Activated T-cell treated with anti-CD3 and anti-CD28 coated beads for 48 hours (primary cell): ENCODE measurements around the gene AQP6.

Experiments
- DNase-seq: peaks from one replicate; pipeline ENCODE4 v3.0.0-alpha.2; 2020; ENCODE audit warnings: low read depth

The AQP6 gene

DNA sequence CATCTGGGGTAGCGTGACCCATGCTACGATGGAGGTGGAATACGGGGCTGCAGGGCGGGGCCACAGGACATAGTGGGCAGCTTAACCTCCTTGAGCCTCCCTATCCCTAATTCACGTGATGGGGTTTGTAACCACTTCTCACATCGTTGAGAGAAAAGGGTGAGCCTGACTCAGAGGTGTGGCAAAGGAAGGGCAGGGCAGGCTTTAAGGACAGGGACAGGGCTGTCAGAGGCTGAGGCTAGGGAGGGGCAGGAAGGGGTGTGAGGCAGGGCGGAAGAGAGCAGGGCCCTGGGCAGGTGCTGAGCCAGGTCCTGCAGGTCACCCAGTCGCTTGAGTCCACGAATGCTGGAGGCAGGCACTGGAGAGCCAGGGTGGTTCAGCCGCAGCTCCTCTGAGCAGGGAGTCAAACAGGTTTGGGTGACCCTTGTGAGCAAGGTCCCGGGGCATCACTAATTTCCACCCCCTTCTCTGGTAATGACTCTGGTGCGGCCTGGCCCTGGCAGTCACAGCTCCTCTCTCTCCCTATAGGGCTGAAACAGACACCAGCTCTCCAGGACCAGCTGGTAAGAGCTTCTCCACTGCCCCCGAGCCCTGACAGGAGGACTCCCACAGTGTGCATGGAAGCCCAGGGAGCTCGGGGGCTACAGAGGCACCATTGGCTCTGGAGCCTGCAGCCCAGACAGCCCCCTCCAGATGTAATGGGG is 29.7 kb upstream of the AQP6 start:
- no peak for DNase-seq

DNA sequence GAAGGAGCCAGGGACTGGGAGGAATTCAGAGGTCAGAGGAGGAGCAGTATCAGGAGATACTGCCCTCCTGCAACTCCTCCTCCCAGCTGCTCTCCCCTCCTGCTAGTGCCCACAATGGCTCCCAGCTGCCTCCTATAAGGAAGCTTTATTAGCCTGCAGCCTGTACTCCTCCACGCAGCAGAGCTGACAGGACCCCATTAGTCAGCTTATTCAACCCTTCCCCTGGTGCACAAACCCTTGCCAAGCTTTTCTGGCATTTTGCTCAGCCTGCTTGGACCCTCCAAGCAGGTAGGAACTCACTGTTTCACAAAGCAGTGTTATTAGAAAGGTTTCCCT is 29.2 kb upstream of the AQP6 start:
- no peak for DNase-seq

- DNase-seq: no peak
Observed at GRCh38 chr12:49944046-49944445, 28.7 kb upstream of the AQP6 start.

DNA sequence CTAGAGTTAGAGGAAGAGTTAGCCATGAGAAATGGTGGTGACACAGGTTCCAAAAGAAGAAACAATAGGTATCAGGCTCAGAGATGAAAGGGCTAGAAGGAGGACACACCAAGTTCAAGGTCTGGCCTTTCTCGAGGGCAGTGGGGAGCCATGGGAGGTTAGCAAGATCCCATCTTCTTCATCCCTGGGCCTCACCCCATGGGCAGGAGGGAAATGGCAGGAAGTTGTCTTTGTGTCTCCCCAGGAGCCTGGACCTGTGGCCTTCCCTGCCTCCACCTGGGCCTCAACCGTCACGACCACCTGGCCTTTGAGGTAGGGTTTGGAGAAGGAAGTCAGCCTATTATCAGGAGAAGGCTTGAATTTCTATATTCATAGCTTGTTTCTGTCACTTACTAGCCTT is 28.0 kb upstream of the AQP6 start:
- DNase-seq: no peak

GRCh38 chr12:49945394-49946080 is 27.2 kb upstream of the AQP6 start:
- DNase-seq: peak; percentile 88

GRCh38 chr12:49946086-49946485 is 26.7 kb upstream of the AQP6 start:
- DNase-seq: no peak

DNA sequence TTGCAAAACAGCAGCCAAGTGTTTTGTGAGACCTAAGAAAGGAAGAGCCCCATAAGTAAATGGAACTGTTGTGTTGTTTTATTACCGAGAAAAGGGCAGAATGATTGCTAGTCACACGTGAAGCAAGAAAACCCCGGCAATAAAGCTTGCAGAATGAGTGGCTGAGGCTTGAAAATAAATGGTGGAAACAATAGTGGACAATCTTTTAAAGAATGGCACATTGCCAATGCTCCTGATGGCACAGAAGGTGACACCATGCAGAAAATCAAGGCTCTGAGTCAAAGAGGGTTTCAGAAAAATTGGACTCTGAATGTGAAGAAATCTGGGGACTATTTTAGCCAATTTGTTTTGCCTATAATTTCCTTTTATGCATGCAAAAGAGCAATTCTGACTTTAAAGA is 26.2 kb upstream of the AQP6 start:
- no peak for DNase-seq

- DNase-seq: no peak
Observed at GRCh38 chr12:49947593-49948226, 25.0 kb upstream of the AQP6 start.

- no peak for DNase-seq
Observed at GRCh38 chr12:49948866-49949845, 23.6 kb upstream of the AQP6 start.

- DNase-seq: no peak
Observed at GRCh38 chr12:49949866-49950265, 22.9 kb upstream of the AQP6 start.

GRCh38 chr12:49950273-49951251 is 22.2 kb upstream of the AQP6 start, which contains the start of gene AQP2:
AQP2 (plus strand) TSS chr12:49950737; CDS start chr12:49950831, 94 bp downstream.
- DNase-seq: no peak

- DNase-seq: no peak
Observed at GRCh38 chr12:49951411-49952240, 21.1 kb upstream of the AQP6 start.

DNA sequence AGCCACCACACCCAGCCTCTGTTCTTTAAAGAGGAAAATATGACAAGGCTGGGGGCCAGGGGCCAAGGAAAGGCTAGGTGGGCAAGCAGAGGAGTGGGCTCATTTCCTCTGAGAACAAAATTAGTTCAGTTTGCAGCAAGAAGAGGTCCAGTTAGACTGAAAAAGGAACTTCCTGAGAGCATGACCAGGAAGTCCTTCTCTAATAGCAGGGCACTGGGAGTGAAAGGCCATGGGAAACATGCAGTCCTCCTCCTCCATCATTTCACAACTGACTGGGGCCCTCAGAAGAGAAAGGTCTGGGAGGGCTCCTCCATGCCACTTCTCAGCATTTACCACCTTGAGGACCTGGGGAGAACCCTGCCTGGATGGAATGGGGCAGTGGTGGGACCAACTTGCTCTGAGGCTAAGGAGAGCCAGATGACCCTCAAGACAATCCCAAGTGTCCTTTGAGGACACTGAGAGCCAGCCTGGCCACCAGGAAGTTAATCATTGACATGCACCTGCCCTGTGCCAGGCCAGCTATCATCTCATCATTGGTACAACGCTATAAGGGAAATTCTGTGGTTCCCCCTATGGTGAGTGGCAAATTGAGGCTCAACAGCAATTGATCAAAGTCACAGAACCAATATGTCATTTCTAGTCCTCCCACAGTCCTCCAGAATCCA is 20.2 kb upstream of the AQP6 start:
- DNase-seq: no peak

DNA sequence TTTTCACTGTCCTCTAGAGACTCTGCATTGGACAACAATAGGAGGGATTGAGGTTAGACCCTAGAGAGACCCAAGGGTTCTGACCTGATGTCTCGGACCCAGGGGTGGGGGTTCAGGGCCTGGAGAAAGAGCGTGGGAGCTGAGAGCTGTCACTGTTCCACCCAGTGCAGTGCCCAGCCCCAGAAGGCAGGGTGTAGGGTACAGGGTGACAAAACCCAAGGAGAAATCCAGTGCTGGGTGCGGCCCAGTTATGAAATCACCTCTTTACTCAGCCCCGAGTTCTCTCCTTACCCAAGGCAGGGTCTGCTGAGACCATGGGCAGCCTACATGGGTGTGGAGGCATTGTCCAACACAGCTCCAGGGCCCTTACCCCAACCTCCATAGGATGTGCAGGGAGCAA is 19.6 kb upstream of the AQP6 start:
- no peak for DNase-seq

GRCh38 chr12:49953961-49954846 is 18.5 kb upstream of the AQP6 start:
- DNase-seq: no peak

DNA sequence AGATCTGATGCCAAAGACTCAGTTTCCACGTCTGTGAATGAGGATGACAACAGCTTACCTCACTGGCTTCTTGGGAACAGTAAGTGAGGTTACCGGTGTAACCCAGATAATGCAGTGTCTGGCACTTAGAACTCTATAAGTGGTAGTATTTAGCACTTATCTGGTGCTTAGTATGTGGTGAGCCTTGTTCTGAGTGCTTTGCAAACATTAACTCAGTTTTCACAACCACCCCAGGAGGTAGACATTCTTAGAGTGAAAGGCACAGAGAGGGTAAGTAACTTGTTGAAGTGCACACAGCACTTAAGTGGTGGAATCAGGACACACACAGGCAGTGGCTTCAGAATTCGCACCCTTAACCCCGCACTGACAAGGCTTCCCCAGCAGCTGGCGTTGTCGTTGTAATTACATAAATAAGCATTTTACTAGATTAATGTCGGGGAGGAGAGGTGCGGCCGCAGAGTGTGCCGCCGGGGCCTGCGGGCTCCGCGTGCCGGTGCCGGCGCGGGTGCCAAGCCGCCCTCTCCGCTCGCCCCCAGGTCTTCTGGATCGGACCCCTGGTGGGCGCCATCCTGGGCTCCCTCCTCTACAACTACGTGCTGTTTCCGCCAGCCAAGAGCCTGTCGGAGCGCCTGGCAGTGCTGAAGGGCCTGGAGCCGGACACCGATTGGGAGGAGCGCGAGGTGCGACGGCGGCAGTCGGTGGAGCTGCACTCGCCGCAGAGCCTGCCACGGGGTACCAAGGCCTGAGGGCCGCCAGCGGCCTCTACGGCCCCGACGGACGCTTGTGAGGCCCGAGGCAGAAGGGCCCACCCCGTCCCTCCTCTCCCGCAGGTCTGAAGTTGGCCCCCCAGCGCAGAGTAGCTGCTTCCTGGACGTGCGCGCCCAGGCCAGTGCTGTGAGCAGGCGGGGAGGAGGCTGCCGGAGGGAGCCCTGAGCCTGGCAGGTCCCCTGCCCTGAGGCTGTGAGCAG is 17.6 kb upstream of the AQP6 start:
- DNase-seq: no peak
